C4-2B (cell line): ENCODE data around the gene PDXDC1.
"Not testable (repeated sequence)": the region's sequence is repeated elsewhere in the genome, so short reads cannot be mapped to it uniquely, and the experiment has no call there.

Experiments
- CTCF ChIP-seq: fragments of 450-650 bp; conservative IDR thresholded peaks from 2 replicates; pipeline ENCODE4 v1.5.1; 2017; ENCODE audit warnings: mild to moderate bottlenecking
- ZFX ChIP-seq: fragments of 450-650 bp; IDR thresholded peaks from 2 replicates; pipeline ENCODE4 v1.6.1; 2017

DNA sequence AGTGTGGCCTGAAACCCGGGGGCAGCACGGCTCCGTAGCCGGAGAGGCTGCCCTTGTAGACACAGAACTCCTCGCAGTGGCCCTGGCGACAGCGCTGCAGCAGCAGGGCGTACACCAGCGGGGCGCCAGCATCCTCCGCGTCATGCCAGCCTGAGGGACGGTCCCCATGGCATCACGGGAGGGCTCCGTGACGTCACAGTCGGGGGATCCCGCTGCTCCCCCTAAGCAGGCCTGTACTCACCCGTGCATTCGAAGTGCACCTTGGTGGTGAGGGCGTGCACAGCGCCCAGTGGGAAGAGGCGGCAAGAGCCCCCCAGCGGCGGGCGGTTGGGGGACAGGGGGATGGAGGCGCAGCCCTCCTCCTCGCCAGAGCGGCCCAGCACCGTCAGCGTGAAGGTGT is 158.7 kb downstream of the PDXDC1 start:
- TF ChIP-seq CTCF, ZFX: not testable (repeated sequence)
